T-helper 2 cell treated with Interferon-gamma antibody and Interleukin-4, amounts not matched to agents 5 μg/mL and 100 μg/mL, for 36 hours (primary cell): Measurements from ENCODE around the gene GPR146.

Source experiments
- DNase-seq: peaks from one replicate; pipeline ENCODE4 v3.0.0; 2021; ENCODE audit warnings: low spot score
- H3K27ac Mint-ChIP-seq: one replicate; pipeline ENCODE4 v1.8.0; 2021; ENCODE audit warnings: mild to moderate bottlenecking, mixed read lengths
- H3K27me3 Mint-ChIP-seq: one replicate; pipeline ENCODE4 v1.8.0; 2021; ENCODE audit warnings: low read depth, mixed read lengths
- H3K36me3 Mint-ChIP-seq: one replicate; pipeline ENCODE4 v1.8.0; 2021; ENCODE audit warnings: low read depth, mixed read lengths
- H3K4me1 Mint-ChIP-seq: one replicate; pipeline ENCODE4 v1.8.0; 2021; ENCODE audit warnings: low read depth, mixed read lengths
- H3K4me3 Mint-ChIP-seq: one replicate; pipeline ENCODE4 v1.8.0; 2022; ENCODE audit warnings: mild to moderate bottlenecking, moderate library complexity, mixed read lengths
- H3K9me3 Mint-ChIP-seq: one replicate; pipeline ENCODE4 v1.8.0; 2021; ENCODE audit warnings: mixed read lengths

GPR146 gene

DNA sequence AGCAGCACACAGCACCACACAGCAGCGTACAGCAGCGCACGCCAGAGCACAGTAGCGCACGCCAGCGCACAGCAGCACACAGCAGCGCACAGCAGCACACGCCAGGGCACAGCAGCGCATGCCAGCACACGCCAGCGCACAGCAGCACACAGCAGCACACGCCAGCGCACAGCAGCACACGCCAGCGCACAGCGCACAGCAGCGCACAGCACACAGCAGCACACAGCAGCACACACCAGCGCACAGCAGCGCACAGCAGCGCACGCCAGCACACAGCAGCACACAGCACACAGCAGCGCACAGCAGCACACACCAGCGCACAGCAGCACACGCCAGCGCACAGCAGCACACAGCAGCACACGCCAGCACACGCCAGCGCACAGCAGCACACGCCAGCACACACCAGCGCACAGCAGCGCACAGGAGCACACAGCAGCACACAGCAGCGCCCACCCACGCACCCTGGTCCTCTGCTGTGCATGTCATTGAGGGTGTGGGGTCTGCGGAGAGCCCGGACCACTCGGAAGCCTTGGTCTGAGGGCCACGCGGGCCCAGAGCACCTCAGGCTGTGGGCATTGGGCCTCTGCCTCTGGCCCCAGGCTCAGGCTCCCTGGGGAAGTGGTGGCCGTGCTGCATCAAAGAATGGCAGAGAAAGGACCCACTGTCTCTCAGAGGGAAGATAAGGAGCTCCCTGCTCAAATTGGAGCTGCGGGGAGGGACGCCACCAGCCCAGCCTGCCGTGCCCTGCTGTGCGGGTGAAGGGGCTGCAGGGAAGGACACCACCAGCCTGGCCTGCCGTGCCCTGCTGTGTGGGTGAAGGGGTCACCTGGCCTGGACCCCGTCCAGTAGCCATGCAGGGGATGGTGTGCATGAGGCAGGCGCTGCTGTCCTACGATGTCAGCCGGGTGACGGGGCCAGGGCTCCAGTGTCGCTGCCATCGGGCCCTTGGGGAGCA lies 27.5 kb upstream of the GPR146 start:
- peaks cover 5% of the 10 kb centered on the region for H3K4me1 Mint-ChIP-seq
- H3K27ac Mint-ChIP-seq = no peak overlapping the region
- H3K27me3 Mint-ChIP-seq = no peaks in the 10 kb centered on the region
- no peak overlapping the region for H3K4me3 Mint-ChIP-seq
- H3K36me3 Mint-ChIP-seq = peaks cover 13% of the 10 kb centered on the region
- DNase-seq = no peak
- no peaks in the 10 kb centered on the region for H3K9me3 Mint-ChIP-seq

DNA sequence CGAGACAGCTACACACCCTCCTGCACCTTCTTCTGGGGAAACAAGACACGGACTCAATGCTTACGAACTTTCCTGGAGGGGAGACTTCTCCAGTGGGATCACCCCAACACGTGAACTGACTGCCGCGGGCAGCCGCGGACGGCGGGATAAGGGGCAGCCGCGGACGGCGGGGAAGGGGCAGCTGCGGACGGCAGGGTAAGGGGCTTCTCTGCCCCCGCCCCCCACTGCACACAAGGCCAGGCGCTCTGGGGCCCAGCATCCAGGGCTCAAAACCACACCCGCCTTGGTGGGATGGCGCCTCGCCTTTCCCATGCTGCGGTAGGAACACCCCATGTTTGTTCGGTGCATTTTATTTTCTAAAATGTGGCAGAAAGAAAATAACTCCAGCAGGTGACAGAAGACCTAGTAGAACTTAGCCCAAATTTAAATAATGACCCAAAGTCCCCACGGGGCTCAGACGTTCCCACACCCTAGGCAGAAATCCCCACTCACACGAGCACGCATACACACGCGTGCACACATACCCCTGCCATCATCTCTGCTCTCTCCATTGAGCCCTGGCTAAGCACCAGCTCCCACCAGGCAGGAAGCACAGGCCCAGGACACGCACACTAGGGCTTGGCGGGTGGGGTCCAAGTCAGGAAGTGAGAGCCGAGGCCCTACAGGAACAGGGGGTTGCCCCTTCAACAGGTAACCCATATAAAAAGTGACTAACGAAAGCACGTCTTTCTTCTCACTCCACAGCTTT lies 26.6 kb upstream of the GPR146 start:
- H3K9me3 Mint-ChIP-seq = no peaks in the 10 kb centered on the region
- no peak for DNase-seq
- no peak overlapping the region for H3K4me3 Mint-ChIP-seq
- H3K27me3 Mint-ChIP-seq = no peaks in the 10 kb centered on the region
- H3K36me3 Mint-ChIP-seq = peaks cover 16% of the 10 kb centered on the region
- peak overlapping the region; percentile 63 for H3K27ac Mint-ChIP-seq
- peaks cover 5% of the 10 kb centered on the region for H3K4me1 Mint-ChIP-seq

DNA sequence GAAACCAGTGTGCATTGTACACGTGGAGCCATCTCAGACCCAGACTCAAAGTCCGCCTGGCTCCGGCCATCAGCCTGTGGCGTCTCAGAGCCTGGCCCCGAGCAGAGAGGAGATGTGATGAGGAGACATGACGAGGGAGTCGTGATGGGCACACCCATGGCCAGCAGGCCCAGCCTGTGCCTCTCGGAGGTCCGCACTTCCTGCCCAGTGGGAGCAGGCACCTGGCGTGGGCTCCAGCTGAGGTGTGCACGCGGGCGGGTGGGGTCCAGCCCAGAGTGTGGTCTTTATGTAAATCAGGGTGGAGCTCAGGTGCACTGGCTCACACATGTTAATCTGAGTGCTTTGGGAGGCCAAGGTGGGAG lies 26.0 kb upstream of the GPR146 start:
- Mint-ChIP-seq H3K4me1 (peaks cover 5% of the 10 kb centered on the region), H3K27me3 (no peaks in the 10 kb centered on the region), H3K36me3 (peaks cover 16% of the 10 kb centered on the region), H3K27ac (peak overlapping the region; percentile 63), H3K4me3 (no peak overlapping the region), H3K9me3 (no peaks in the 10 kb centered on the region)
- DNase-seq = no peak

DNA sequence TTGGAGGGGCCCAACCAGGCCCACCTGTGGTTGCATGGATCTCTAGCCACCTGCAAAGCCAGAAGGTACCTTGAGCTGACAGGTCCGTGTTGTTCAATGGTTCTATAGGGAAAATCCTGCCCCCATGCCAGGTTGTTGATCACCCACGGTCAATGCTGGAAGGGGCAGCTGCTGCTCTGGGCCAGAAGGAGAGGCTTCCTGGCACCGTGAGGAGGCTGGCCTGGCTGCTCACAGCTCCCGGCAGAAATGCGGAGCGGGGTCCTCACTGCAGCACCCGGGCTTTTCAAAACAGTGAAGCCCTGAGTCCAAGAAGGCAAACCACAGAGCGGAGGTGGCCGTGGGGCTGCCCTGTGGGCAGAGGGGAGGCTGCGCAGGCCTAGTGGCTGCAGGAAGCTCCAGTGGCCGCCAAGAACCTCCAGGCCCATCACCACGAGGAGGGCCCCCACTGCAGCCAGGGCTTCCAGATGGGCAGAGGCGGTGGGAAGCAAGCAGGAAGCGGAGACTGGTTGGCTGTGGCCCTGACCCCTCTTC lies 25.0 kb upstream of the GPR146 start:
- peaks cover 16% of the 10 kb centered on the region for H3K36me3 Mint-ChIP-seq
- no peaks in the 10 kb centered on the region for H3K27me3 Mint-ChIP-seq
- H3K4me3 Mint-ChIP-seq = no peak overlapping the region
- H3K4me1 Mint-ChIP-seq = peaks cover 3% of the 10 kb centered on the region
- no peaks in the 10 kb centered on the region for H3K9me3 Mint-ChIP-seq
- no peak for DNase-seq
- H3K27ac Mint-ChIP-seq = no peak overlapping the region

DNA sequence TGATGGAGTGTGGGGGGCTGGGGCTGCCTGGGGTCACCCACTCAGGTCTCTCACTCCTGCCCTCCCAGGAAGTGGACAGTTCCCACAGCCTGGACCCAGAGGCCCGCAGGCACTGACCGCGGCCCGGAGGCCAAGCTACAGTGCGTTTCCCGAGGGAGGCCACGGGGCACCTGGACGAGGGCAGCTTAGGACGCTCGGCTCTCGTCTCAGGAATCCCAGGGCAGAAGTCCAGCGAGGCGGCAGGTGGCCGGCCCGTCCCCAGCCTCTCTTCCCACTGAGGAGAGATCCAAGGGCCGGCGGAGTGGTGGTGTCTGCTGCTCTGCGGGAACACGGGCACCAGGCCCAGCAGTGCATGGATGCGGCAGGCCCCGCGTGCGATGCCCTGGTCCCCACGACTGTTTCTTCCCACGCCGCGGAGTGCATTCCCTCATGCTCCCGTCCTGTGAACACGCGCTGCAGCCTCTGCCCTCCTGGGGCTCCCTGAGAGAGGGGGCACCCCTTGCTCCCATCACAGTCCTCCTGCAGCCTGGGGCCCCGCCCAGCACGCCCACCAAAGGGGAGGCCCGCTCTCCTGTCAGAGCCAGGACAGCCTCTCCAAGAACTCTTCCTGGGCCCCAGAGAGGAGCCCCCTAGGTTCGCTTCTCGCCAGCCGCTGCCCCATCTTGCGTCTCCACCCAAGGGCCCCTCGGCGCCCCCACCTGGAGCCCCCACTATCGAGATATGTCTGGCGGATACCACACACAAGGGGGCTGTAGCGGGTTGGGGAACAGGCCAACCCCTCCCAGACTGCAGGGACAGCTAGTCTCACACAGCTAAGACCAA lies 24.3 kb upstream of the GPR146 start:
- H3K4me1 Mint-ChIP-seq = peaks cover 3% of the 10 kb centered on the region
- peaks cover 16% of the 10 kb centered on the region for H3K36me3 Mint-ChIP-seq
- H3K27ac Mint-ChIP-seq = no peak overlapping the region
- DNase-seq = no peak
- no peak overlapping the region for H3K4me3 Mint-ChIP-seq
- no peaks in the 10 kb centered on the region for H3K9me3 Mint-ChIP-seq
- no peaks in the 10 kb centered on the region for H3K27me3 Mint-ChIP-seq

DNA sequence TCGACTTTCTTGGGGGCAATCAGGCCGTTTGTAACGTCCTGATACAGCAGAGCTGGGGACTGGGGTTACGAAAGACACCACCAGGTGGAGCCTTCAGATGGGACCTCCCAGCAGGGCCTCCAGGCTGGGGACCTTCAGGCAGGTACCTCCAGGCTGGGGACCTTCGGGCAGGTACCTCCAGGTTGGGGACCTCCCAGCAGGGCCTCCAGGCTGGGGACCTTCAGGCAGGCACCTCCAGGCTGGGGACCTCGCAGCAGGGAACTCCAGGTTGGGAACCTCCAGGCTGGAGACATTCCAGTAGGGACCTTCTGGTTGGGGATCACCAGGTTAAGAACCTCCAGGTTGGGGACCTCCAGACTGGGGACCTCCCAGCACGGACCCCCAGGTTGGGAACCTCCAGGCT lies 23.5 kb upstream of the GPR146 start:
- DNase-seq = no peak
- H3K4me1 Mint-ChIP-seq = peaks cover 3% of the 10 kb centered on the region

DNA sequence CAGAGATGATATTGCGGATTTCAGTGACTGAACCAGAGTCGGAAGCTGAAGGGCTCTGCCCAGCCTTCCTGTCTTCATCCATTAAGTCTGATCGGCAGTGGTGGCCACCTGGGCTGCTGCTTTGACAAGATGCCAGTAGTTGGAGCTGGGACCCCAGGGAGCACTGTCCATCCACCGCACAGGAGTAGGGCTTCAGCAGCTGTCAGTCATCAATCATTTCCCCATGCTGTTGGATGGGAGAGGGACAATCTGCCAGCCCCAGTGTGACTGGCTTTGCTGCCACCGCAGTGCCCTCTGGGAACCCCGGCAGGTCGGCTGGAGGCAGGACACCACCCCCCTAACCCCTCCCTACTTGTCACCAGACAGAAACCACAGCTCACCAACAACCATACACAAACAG lies 23.0 kb upstream of the GPR146 start:
- no peaks in the 10 kb centered on the region for H3K27me3 Mint-ChIP-seq
- H3K4me3 Mint-ChIP-seq = no peak overlapping the region
- peaks cover 20% of the 10 kb centered on the region for H3K36me3 Mint-ChIP-seq
- no peak for DNase-seq
- H3K4me1 Mint-ChIP-seq = peaks cover 6% of the 10 kb centered on the region
- no peaks in the 10 kb centered on the region for H3K9me3 Mint-ChIP-seq
- no peak overlapping the region for H3K27ac Mint-ChIP-seq

More for the DNA sequence above, 23.5 kb upstream of the GPR146 start:
- Mint-ChIP-seq H3K9me3 (no peaks in the 10 kb centered on the region), H3K27ac (no peak overlapping the region), H3K4me3 (no peak overlapping the region), H3K27me3 (no peaks in the 10 kb centered on the region), H3K36me3 (peaks cover 16% of the 10 kb centered on the region)

DNA sequence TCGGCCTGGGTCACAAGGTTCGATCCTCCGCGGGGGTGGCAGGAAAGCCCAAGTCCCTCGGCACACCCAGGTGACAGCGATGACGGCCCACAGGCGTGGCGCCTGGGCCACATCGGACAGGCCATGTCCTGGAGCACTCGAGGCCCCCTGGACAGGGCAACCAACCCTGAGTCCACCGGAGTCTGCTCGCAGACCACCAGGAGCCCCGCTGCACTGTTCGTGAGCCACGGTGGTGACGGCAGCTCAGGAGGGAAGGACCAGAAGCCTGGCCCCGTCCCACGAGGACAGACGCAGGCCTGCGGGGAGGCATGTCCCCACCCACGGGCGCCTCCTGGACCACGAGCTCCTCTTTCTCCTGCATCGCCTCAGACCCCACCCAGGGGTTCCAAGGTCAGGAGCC lies 22.4 kb upstream of the GPR146 start:
- Mint-ChIP-seq H3K4me3 (no peak overlapping the region), H3K27me3 (no peaks in the 10 kb centered on the region), H3K36me3 (peaks cover 20% of the 10 kb centered on the region), H3K4me1 (peaks cover 7% of the 10 kb centered on the region), H3K27ac (peak overlapping the region; percentile 41), H3K9me3 (no peaks in the 10 kb centered on the region)
- no peak for DNase-seq

DNA sequence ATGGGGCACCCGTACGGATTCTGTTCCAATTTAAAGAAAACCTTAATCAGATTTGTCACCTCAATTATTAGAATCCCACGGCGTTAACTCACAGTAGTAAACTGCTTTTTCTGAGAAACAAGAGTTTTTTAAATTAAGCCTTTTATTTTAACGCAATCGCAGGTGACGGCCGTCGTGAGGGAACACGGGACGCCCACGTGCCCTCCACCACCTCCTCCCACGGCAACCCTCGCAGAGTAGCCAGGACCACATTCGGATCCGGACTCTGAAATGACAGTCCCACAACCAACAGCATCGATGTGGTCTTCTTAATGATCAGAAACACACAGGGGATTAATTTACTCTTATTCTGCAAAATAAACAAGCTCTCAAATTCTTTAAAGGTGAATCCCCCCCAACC lies 22.0 kb upstream of the GPR146 start:
- Mint-ChIP-seq H3K36me3 (peaks cover 20% of the 10 kb centered on the region), H3K4me1 (peaks cover 7% of the 10 kb centered on the region), H3K4me3 (no peak overlapping the region), H3K27me3 (no peaks in the 10 kb centered on the region), H3K27ac (peak overlapping the region; percentile 41), H3K9me3 (no peaks in the 10 kb centered on the region)
- DNase-seq = no peak

DNA sequence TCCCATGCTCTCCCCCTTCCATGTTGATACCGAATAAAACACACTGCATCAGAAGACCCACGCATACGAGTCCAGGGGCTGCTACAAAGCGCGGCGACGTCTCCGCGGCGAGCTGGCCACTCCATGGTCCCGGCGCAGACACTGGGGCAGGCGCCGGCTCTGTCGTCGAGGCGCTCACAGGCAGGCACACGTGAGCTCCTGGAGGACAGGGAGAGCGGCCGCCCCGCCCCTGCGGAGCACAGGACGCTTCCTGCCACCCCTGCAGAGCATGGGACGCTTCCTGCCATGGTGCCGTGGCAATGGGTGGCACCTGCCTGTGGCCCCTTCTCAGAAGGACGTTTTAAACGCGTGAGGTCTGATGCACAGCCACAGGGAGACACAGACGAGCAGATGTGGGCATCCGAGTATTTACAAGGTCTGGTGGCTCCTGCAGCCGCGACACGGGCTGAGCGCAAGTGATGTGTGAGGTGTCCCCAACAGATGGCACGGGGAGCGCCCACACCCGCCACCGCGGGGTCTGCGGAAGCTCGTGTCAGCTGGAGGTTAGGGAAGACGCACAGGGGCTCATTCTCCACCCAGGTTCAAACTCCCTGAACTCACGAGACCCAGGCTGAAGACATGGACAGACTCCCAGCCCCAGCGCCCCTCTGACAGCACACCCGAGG lies 21.4 kb upstream of the GPR146 start:
- Mint-ChIP-seq H3K36me3 (peaks cover 17% of the 10 kb centered on the region), H3K9me3 (no peaks in the 10 kb centered on the region), H3K27me3 (no peaks in the 10 kb centered on the region), H3K4me1 (peaks cover 8% of the 10 kb centered on the region), H3K27ac (no peak overlapping the region), H3K4me3 (no peak overlapping the region)
- no peak for DNase-seq

DNA sequence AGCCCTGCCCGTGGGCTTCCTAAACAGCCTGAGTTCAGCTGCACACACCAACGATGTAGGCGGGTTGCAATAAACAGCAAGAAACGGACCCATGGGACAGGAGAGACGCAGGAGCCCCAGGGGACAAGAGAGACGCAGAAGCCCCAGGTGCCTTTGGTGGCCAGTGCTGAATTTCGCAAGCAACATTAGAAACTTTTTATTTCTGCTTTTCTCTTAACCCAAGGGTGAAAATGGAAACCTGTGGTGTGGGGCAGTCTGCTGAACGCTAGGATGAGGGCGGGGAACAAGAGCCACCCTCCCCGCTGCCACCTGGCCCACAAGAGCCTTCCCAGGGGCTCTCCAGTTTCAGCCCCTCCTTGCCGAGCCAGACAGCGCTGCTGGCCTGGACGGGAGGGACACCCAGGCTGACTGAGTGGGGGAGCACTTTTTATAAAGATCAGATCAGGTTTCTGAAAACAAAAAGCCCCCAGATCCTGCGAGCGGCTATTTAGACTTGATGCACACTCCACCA lies 20.0 kb upstream of the GPR146 start:
- peaks cover 11% of the 10 kb centered on the region for H3K4me1 Mint-ChIP-seq
- H3K9me3 Mint-ChIP-seq = no peaks in the 10 kb centered on the region
- no peak overlapping the region for H3K27ac Mint-ChIP-seq
- H3K4me3 Mint-ChIP-seq = no peak overlapping the region
- H3K36me3 Mint-ChIP-seq = peaks cover 11% of the 10 kb centered on the region
- no peaks in the 10 kb centered on the region for H3K27me3 Mint-ChIP-seq
- DNase-seq = no peak

DNA sequence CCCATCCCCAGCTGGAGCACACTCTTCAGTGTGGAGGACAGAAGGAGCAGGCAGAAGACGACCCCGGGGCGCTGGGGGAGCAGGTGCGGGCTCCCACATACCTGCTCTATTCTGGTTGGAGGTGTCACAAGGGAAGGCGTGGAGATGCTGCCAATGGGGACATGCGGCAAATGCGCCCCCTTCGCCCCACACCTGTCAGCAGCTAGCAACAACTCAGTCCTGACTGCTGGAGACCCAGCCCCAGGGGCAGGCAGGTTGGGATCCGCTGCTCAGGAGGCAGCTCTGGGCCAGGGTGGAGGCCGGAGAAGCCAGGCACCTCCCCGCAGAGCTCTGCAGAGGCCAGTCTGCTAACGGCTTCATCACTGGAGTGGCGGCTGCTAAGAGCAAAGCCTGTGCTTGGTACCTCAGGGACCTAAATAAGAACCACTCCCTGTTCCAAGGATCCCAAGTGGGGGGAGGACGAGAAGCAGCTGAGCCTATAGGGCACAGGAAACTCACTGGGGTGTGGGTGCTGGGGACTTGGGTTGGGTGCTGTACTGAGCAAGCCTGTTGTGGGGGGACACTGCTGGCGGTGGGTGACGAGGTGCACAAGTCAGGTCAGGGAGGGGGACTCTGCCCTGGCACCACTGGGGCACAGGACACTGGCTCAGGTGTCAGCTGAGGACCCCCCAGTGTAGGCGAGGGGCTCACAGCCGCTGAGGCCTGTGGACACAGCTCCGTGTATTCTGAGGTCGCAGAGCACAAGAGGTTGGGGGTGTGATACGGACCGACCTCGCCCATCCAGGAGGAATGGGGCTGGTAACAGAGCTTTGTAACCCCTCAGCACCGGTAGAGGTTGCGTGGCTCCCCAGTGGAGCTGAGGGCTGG lies 19.2 kb upstream of the GPR146 start:
- no peak overlapping the region for H3K27ac Mint-ChIP-seq
- no peaks in the 10 kb centered on the region for H3K9me3 Mint-ChIP-seq
- no peak overlapping the region for H3K4me3 Mint-ChIP-seq
- peaks cover 11% of the 10 kb centered on the region for H3K36me3 Mint-ChIP-seq
- no peaks in the 10 kb centered on the region for H3K27me3 Mint-ChIP-seq
- no peak for DNase-seq
- H3K4me1 Mint-ChIP-seq = peaks cover 13% of the 10 kb centered on the region
